Body of pancreas (tissue), 4 donors: Measurements from ENCODE around the gene AGMO. TPM values are rescaled to one million over a fixed set of nuclear protein-coding genes. Genes with fewer than 3 reads are reported as not detected.

Experiments used
- ATAC-seq: fragments of 150-250 bp; one replicate; pipeline ENCODE4 v1.9.1; 2016
- DNase-seq, 4 donors: peaks; one replicate each; pipeline ENCODE4 v3.0.0-alpha.2; 2019
- H3K27ac ChIP-seq, 4 donors: fragments of 200-600 bp; sonication (generic); 1 replicate in 3 of 4; 2 replicates in 1 of 4; pipeline versions ENCODE4 v1.5.1 to v1.6.1; 2016 to 2019; ENCODE audit warnings: mild to moderate bottlenecking in 1 of 4, mixed read lengths in 1 of 4, moderate library complexity in 1 of 4
- H3K27me3 ChIP-seq, 2 donors: fragments of 200-600 bp; sonication (generic); one replicate each; pipeline ENCODE4 v1.6.0; 2016; ENCODE audit warnings: mild to moderate bottlenecking in 1 of 2
- H3K36me3 ChIP-seq, 2 donors: fragments of 200-600 bp; sonication (generic); replicated peaks in 1 of 2; 2 replicates each; pipeline ENCODE4 v1.5.1; 2016; ENCODE audit warnings: low read depth in 2 of 2; ENCODE audit not compliant: insufficient read depth in 1 of 2
- H3K4me1 ChIP-seq: fragments of 200-600 bp; sonication (generic); one replicate; pipeline ENCODE4 v1.6.0; 2016
- H3K4me3 ChIP-seq, 2 donors: fragments of 200-600 bp; sonication (generic); 1 replicate in 1 of 2; 2 replicates in 1 of 2; pipeline ENCODE4 v1.5.1; 2016 to 2019
- H3K9me3 ChIP-seq, 3 donors: fragments of 200-600 bp; sonication (generic); 1 replicate in 2 of 3; 2 replicates in 1 of 3; pipeline ENCODE4 v1.5.1; 2016
- POLR2A ChIP-seq, 3 donors: fragments of 450-650 bp; IDR thresholded peaks; one replicate each; pipeline ENCODE4 v1.6.1; 2016; ENCODE audit warnings: antibody characterized with exemption in 3 of 3, mild to moderate bottlenecking in 2 of 3
- WGBS, 2 donors: methylation state at CpG; one replicate each; pipeline ENCODE4 v1.1.5; 2017; 5-methylcytosine and 5-hydroxymethylcytosine counted together
- intact Hi-C: fragments of 100-400 bp; cut with DNase I; formaldehyde crosslinking; loops from one replicate; pipeline ENCODE4 v1.15.1; 2023
- total RNA-seq, 2 donors: library from RNA; depleted of rRNA; stranded (reverse); fragments of >200 nt; gene quantifications; one replicate each; pipeline ENCODE4 v1.1.0, GENCODE V29; 2016
- TF ChIP-seq, protein P1 (sequence below), 7 experiments: fragments of 450-650 bp in 4 of 7; fragments of 200-600 bp in 3 of 7; sonication (generic) in 3 of 7; IDR thresholded peaks; one replicate each; pipeline ENCODE4 v1.5.1; 2016 to 2019; ENCODE audit warnings: antibody characterized with exemption in 7 of 7

AGMO gene
- total RNA-seq, 2 donors from 2014 or later = 0.52 TPM; not detected in 1

DNA sequence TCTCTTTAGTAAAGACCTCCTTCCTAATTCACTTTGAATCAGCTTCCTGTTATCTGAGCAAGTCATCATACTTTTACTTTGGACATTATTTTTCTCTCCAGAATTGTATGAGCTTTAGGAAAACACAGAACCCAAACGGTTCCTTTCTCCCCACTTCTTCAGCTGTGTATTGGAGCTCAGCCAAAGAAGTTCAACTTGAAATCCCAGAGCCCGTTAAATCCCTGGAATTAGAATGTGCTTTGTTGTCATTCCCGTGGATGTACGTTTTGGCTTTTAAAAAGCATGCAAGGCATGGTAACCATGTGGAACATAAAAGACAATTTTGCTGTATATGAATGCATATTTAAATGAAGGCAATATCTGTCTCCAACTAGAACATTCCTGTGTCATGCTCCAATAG is 46.6 kb downstream of the AGMO start:
- no peak for DNase-seq
- intact Hi-C loops = no loop called here
- H3K27me3 ChIP-seq = no peaks in the 10 kb centered on the region
- no peak for TF ChIP-seq POLR2A (IDR thresholded peaks at IDR 0.05)
- TF ChIP-seq, protein P1, sequence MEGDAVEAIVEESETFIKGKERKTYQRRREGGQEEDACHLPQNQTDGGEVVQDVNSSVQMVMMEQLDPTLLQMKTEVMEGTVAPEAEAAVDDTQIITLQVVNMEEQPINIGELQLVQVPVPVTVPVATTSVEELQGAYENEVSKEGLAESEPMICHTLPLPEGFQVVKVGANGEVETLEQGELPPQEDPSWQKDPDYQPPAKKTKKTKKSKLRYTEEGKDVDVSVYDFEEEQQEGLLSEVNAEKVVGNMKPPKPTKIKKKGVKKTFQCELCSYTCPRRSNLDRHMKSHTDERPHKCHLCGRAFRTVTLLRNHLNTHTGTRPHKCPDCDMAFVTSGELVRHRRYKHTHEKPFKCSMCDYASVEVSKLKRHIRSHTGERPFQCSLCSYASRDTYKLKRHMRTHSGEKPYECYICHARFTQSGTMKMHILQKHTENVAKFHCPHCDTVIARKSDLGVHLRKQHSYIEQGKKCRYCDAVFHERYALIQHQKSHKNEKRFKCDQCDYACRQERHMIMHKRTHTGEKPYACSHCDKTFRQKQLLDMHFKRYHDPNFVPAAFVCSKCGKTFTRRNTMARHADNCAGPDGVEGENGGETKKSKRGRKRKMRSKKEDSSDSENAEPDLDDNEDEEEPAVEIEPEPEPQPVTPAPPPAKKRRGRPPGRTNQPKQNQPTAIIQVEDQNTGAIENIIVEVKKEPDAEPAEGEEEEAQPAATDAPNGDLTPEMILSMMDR (IDR thresholded peaks at IDR 0.05) = no peak
- no peaks in the 10 kb centered on the region for H3K36me3 ChIP-seq
- H3K4me1 ChIP-seq = no peaks in the 10 kb centered on the region
- WGBS, 2 donors = 34 to 44% methylated on average over 4 of the region's 4 CpGs
- no peaks in the 10 kb centered on the region for H3K9me3 ChIP-seq
- no peak for ATAC-seq
- no peak overlapping the region for H3K4me3 ChIP-seq
- H3K27ac ChIP-seq = no peak overlapping the region

DNA sequence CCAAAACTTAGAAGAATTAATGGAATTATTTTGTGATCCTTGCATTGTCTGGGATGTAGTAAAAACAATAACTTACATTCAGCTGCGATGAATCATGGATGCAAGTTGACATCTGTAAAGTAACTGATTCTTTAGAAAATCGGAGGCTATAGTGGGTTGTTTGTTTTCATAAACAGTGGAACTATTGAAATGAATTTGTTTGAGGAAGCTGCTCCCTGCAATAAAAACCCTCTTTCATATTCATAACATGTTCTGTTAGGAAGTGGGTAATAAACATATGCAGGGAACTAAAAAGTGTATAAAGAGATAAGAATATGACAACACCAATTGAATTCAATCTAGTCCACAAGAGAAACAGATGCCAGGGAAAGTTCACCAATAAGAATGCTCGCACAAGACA is 53.6 kb downstream of the AGMO start:
- no peaks in the 10 kb centered on the region for H3K27me3 ChIP-seq
- no peaks in the 10 kb centered on the region for H3K36me3 ChIP-seq
- H3K9me3 ChIP-seq = no peaks in the 10 kb centered on the region
- H3K27ac ChIP-seq = no peak overlapping the region
- ATAC-seq (no peak), DNase-seq (no peak)
- no peak for TF ChIP-seq POLR2A (IDR thresholded peaks at IDR 0.05)
- TF ChIP-seq, protein P1 (IDR thresholded peaks at IDR 0.05) = no peak
- intact Hi-C loops = no loop called here
- WGBS, 2 donors = 61 to 68% methylated on average over 3 of the region's 3 CpGs
- no peaks in the 10 kb centered on the region for H3K4me1 ChIP-seq
- H3K4me3 ChIP-seq = no peak overlapping the region

- Histone ChIP-seq H3K36me3 (no peaks in the 10 kb centered on the region), H3K9me3 (no peaks in the 10 kb centered on the region), H3K27ac (no peak overlapping the region), H3K27me3 (no peaks in the 10 kb centered on the region), H3K4me1 (no peaks in the 10 kb centered on the region), H3K4me3 (no peak overlapping the region)
- no peak for ATAC-seq
- intact Hi-C loops = no loop called here
- TF ChIP-seq POLR2A (IDR thresholded peaks at IDR 0.05) = no peak
- TF ChIP-seq, protein P1 (IDR thresholded peaks at IDR 0.05) = no peak
- 79 to 81% methylated on average over 3 of the region's 3 CpGs for WGBS, 2 donors
- DNase-seq = no peak
Observed at GRCh38 chr7:15507708-15508107, 54.1 kb downstream of the AGMO start.

- no peaks in the 10 kb centered on the region for H3K27me3 ChIP-seq
- 54 to 65% methylated on average over 3 of the region's 3 CpGs for WGBS, 2 donors
- H3K4me3 ChIP-seq = no peak overlapping the region
- H3K36me3 ChIP-seq = no peaks in the 10 kb centered on the region
- no peak for ATAC-seq
- no peaks in the 10 kb centered on the region for H3K9me3 ChIP-seq
- H3K4me1 ChIP-seq = no peaks in the 10 kb centered on the region
- H3K27ac ChIP-seq = no peak overlapping the region
- TF ChIP-seq, protein P1 (IDR thresholded peaks at IDR 0.05) = no peak
- TF ChIP-seq POLR2A (IDR thresholded peaks at IDR 0.05) = no peak
- intact Hi-C loops = no loop called here
- DNase-seq = no peak
Observed at GRCh38 chr7:15507171-15507570, 54.6 kb downstream of the AGMO start.

DNA sequence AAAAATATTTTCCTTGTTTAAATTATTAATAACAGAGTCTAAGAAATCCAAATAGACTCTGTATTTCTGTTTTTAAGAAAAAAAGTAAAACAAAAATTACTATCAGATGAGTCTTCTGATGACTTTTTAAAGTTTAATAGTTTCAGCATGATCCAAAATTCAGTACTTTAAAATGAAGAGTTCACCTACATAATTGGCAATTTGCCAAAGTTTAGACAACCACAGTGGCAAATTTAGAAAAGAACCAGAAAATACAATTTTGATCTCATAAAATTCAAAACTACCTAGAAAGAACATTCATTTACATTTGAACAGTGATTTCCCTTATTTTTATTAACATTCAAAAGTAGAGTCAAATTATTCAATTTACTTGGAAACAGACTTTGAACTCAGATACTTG is 56.1 kb downstream of the AGMO start:
- DNase-seq (no peak), ATAC-seq (no peak)
- H3K4me1 ChIP-seq = no peaks in the 10 kb centered on the region
- no peaks in the 10 kb centered on the region for H3K36me3 ChIP-seq
- TF ChIP-seq, protein P1 (IDR thresholded peaks at IDR 0.05) = no peak
- no peak for TF ChIP-seq POLR2A (IDR thresholded peaks at IDR 0.05)
- no peaks in the 10 kb centered on the region for H3K27me3 ChIP-seq
- no peak overlapping the region for H3K27ac ChIP-seq
- H3K9me3 ChIP-seq = no peaks in the 10 kb centered on the region
- no peak overlapping the region for H3K4me3 ChIP-seq
- intact Hi-C loops = no loop called here
